Measurements from ENCODE around the gene LUZP2.

LUZP2 gene

GRCh38 chr11:24496736-24497725 lies at the start of gene LUZP2:
TSS of gene LUZP2 (plus strand) at chr11:24497053.
- DNase-seq (ENCODE audit: extremely low read depth in 1 of 2, low read depth in 1 of 2) = no peak

- no peak for DNase-seq (ENCODE audit: extremely low read depth in 1 of 2, low read depth in 1 of 2)
Observed at GRCh38 chr11:24453129-24453718, 43.6 kb upstream of the LUZP2 start.

- no peak for DNase-seq (ENCODE audit: extremely low read depth in 1 of 2, low read depth in 1 of 2)
Observed at GRCh38 chr11:24457985-24458384, 38.9 kb upstream of the LUZP2 start.

- DNase-seq (ENCODE audit: extremely low read depth in 1 of 2, low read depth in 1 of 2) = no peak
Observed at GRCh38 chr11:24470431-24470830, 26.4 kb upstream of the LUZP2 start.

- DNase-seq (ENCODE audit: extremely low read depth in 1 of 2, low read depth in 1 of 2) = no peak
Observed at GRCh38 chr11:24471084-24471483, 25.8 kb upstream of the LUZP2 start.

GRCh38 chr11:24478718-24479117 lies 18.1 kb upstream of the LUZP2 start:
- no peak for DNase-seq (ENCODE audit: extremely low read depth in 1 of 2, low read depth in 1 of 2)

GRCh38 chr11:24489477-24489876 lies 7.4 kb upstream of the LUZP2 start:
- DNase-seq (ENCODE audit: extremely low read depth in 1 of 2, low read depth in 1 of 2) = no peak

GRCh38 chr11:24496386-24496735 lies 492 bp upstream of the LUZP2 start:
- no peak for DNase-seq (ENCODE audit: extremely low read depth in 1 of 2, low read depth in 1 of 2)

GRCh38 chr11:24497831-24498230 lies 978 bp downstream of the LUZP2 start:
- no peak for DNase-seq (ENCODE audit: extremely low read depth in 1 of 2, low read depth in 1 of 2)

- no peak for DNase-seq (ENCODE audit: extremely low read depth in 1 of 2, low read depth in 1 of 2)
Observed at GRCh38 chr11:24502425-24502824, 5.6 kb downstream of the LUZP2 start.

GRCh38 chr11:24509114-24509513 lies 12.3 kb downstream of the LUZP2 start:
- DNase-seq (ENCODE audit: extremely low read depth in 1 of 2, low read depth in 1 of 2) = no peak

- no peak for DNase-seq (ENCODE audit: extremely low read depth in 1 of 2, low read depth in 1 of 2)
Observed at GRCh38 chr11:24511511-24511910, 14.7 kb downstream of the LUZP2 start.

GRCh38 chr11:24513479-24514218 lies 16.8 kb downstream of the LUZP2 start:
- DNase-seq (ENCODE audit: extremely low read depth in 1 of 2, low read depth in 1 of 2) = no peak

- DNase-seq (ENCODE audit: extremely low read depth in 1 of 2, low read depth in 1 of 2) = no peak
Observed at GRCh38 chr11:24514219-24514594, 17.4 kb downstream of the LUZP2 start.

GRCh38 chr11:24515632-24516031 lies 18.8 kb downstream of the LUZP2 start:
- DNase-seq (ENCODE audit: extremely low read depth in 1 of 2, low read depth in 1 of 2) = no peak

- DNase-seq (ENCODE audit: extremely low read depth in 1 of 2, low read depth in 1 of 2) = no peak
Observed at GRCh38 chr11:24516638-24517037, 19.8 kb downstream of the LUZP2 start.

- DNase-seq (ENCODE audit: extremely low read depth in 1 of 2, low read depth in 1 of 2) = no peak
Observed at GRCh38 chr11:24521601-24522000, 24.7 kb downstream of the LUZP2 start.

GRCh38 chr11:24524156-24524555 lies 27.3 kb downstream of the LUZP2 start:
- no peak for DNase-seq (ENCODE audit: extremely low read depth in 1 of 2, low read depth in 1 of 2)

- no peak for DNase-seq (ENCODE audit: extremely low read depth in 1 of 2, low read depth in 1 of 2)
Observed at GRCh38 chr11:24531528-24531927, 34.7 kb downstream of the LUZP2 start.

GRCh38 chr11:24543771-24544170 lies 46.9 kb downstream of the LUZP2 start:
- no peak for DNase-seq (ENCODE audit: extremely low read depth in 1 of 2, low read depth in 1 of 2)

GRCh38 chr11:24556693-24557092 lies 59.8 kb downstream of the LUZP2 start:
- DNase-seq (ENCODE audit: extremely low read depth in 1 of 2, low read depth in 1 of 2) = no peak

- no peak for DNase-seq (ENCODE audit: extremely low read depth in 1 of 2, low read depth in 1 of 2)
Observed at GRCh38 chr11:24559315-24559714, 62.5 kb downstream of the LUZP2 start.
